H1 (cell line): ENCODE data around the gene CSDE1. TPM values are rescaled to one million over a fixed set of nuclear protein-coding genes. Genes with fewer than 3 reads are reported as not detected.

Experiments
- EP300 ChIP-seq, 2 experiments: IDR thresholded peaks; 1 replicate in 1 of 2; 2 replicates in 1 of 2; pipeline ENCODE4 v1.6.1; 2011 to 2012; ENCODE audit warnings: low read depth in 2 of 2, low read length in 2 of 2, mild to moderate bottlenecking in 2 of 2, borderline replicate concordance in 1 of 2, inconsistent platforms in 1 of 2, moderate library complexity in 1 of 2
- RAD21 ChIP-seq, 2 experiments: IDR thresholded peaks in 1 of 2; conservative IDR thresholded peaks in 1 of 2; 2 replicates each; pipeline ENCODE4 v1.6.1; 2011; ENCODE audit warnings: low read depth in 2 of 2, low read length in 2 of 2, improper control_type of control experiment in 1 of 2, inconsistent platforms in 1 of 2, mild to moderate bottlenecking in 1 of 2, moderate library complexity in 1 of 2
- SAP30 ChIP-seq: fragments of 300-600 bp; sonication (generic); IDR thresholded peaks from 2 replicates; pipeline ENCODE4 v1.7.1; 2012; ENCODE audit warnings: low read length, moderate library complexity, mild to moderate bottlenecking, inconsistent platforms; ENCODE audit not compliant: insufficient read depth, insufficient replicate concordance
- TAF1 ChIP-seq: IDR thresholded peaks from 2 replicates; pipeline ENCODE4 v1.6.1; 2011; ENCODE audit warnings: mild to moderate bottlenecking, low read depth, low read length
- ZNF274 ChIP-seq: IDR thresholded peaks from 2 replicates; pipeline ENCODE4 v1.7.0; 2012; ENCODE audit warnings: low read length, borderline replicate concordance; ENCODE audit errors: extremely low read depth
- polyA plus RNA-seq, 7 experiments: library from polyadenylated mRNA; depleted of rRNA in 3 of 7; stranded (reverse) in 5 of 7; unstranded in 2 of 7; fragments of >200 nt in 5 of 7; fragments of 200-250 nt in 2 of 7; gene quantifications; 1 replicate in 5 of 7; 2 replicates in 1 of 7; 4 replicates in 1 of 7; pipeline versions ENCODE4 v1.2.1 to v1.2.3, GENCODE V29; 2011 to 2013; ENCODE audit warnings: missing spikeins in 2 of 7, mixed read lengths in 2 of 7
- total RNA-seq: library from RNA; stranded (reverse); fragmentation: NEBNext Ultra II Directional; extraction: Animal tissue kit (Norgen Biotek cat#: 25700); gene quantifications from 2 replicates; pipeline ENCODE4 v1.2.1, GENCODE V29; 2021

CSDE1 gene
- total and polyA plus RNA-seq, 2 of the 8 experiments (the other 6 are each of a cell fraction or from before 2014, with no cell fraction given): 149 to 635 TPM

- TF ChIP-seq TAF1: no peak
- TF ChIP-seq RAD21 (IDR thresholded peaks at IDR 0.05 in 1 of 2, conservative IDR thresholded peaks at IDR 0.05 in 1 of 2; ENCODE audit: low read depth in 2 of 2, low read length in 2 of 2): no peak
- TF ChIP-seq EP300 (IDR thresholded peaks at IDR 0.05; ENCODE audit: borderline replicate concordance in 1 of 2, low read depth in 2 of 2, low read length in 2 of 2): no peak
- TF ChIP-seq SAP30: no peak
- TF ChIP-seq ZNF274: no peak
Observed at GRCh38 chr1:114676115-114676514, 81.7 kb downstream of the CSDE1 start (continued).
